ENCODE data around the gene LMTK2. TPM values are rescaled to one million over a fixed set of nuclear protein-coding genes. Genes with fewer than 3 reads are reported as not detected.

Gene LMTK2
- total RNA-seq, 4 donors from 2014 or later, result 22.5 to 31.7 (median 28.4) TPM

- 88% methylated on average over 3 of the region's 3 CpGs for WGBS
- Histone ChIP-seq H3K27ac (replicated peaks in 1 of 4) (no peak overlapping the region), H3K4me3 (no peak overlapping the region), H3K27me3 (peaks cover 0 to 7% (median 0%) of the 10 kb centered on the region in 4 donors), H3K4me1 (no peaks in the 10 kb centered on the region), H3K9me3 (peaks cover 0 to 31% (median 28%) of the 10 kb centered on the region in 4 donors), H3K36me3 (no peaks in the 10 kb centered on the region)
- no peak for DNase-seq (ENCODE audit: extremely low spot score)
- intact Hi-C loops (cut with DNase I), result no loop called here
- TF ChIP-seq, protein P1, sequence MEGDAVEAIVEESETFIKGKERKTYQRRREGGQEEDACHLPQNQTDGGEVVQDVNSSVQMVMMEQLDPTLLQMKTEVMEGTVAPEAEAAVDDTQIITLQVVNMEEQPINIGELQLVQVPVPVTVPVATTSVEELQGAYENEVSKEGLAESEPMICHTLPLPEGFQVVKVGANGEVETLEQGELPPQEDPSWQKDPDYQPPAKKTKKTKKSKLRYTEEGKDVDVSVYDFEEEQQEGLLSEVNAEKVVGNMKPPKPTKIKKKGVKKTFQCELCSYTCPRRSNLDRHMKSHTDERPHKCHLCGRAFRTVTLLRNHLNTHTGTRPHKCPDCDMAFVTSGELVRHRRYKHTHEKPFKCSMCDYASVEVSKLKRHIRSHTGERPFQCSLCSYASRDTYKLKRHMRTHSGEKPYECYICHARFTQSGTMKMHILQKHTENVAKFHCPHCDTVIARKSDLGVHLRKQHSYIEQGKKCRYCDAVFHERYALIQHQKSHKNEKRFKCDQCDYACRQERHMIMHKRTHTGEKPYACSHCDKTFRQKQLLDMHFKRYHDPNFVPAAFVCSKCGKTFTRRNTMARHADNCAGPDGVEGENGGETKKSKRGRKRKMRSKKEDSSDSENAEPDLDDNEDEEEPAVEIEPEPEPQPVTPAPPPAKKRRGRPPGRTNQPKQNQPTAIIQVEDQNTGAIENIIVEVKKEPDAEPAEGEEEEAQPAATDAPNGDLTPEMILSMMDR (IDR thresholded peaks at IDR 0.05), result no peak
These were observed 15.1 kb upstream of the LMTK2 start for GRCh38 chr7:98091523-98091922.

DNA sequence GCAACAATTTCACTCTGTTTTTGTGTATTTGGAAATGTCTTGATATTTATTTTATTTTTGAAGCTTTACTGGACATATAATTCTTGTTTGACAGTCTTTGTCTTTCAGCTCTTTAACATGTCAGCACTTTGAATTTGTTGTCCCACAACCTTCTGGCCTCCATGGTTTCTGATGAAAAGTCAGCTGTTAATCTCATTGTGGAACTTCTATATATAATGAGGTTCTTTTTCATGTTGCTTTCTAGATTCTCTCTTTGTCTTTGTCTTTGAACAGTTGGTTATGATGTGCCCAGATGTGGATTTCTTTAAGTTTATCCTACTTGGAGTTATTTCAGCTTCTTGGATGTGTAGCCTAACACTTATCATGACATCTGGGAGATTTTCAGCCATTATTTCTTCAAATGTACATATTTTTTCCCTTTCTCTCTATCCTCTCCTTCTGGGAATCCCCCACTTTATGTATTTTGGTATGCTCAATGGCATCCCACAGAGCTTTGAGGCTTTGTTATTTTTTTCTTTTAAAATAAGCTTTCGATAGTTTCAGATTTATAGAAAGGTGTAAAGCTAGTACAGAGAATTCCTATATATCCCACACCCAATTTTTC, 9.5 kb upstream of the LMTK2 start:
- no peaks in the 10 kb centered on the region for H3K27me3 ChIP-seq
- no peaks in the 10 kb centered on the region for H3K4me1 ChIP-seq
- H3K4me3 ChIP-seq, result no peak overlapping the region
- intact Hi-C loops (cut with DNase I), result no loop called here
- H3K36me3 ChIP-seq, result no peaks in the 10 kb centered on the region
- TF ChIP-seq, protein P1 (IDR thresholded peaks at IDR 0.05), result no peak
- TF ChIP-seq POLR2AphosphoS5 (IDR thresholded peaks at IDR 0.05) (no peak), EP300 (IDR thresholded peaks at IDR 0.05) (no peak), POLR2A (IDR thresholded peaks at IDR 0.05; ENCODE audit: low read depth) (no peak)
- H3K9me3 ChIP-seq, result peaks cover 0 to 66% (median 40%) of the 10 kb centered on the region in 4 donors
- DNase-seq (ENCODE audit: extremely low spot score), result no peak
- no peak overlapping the region for H3K27ac ChIP-seq (replicated peaks in 1 of 4)
- 90% methylated on average over 1 of the region's 1 CpG for WGBS

GRCh38 chr7:98100088-98100487, 6.6 kb upstream of the LMTK2 start:
- TF ChIP-seq POLR2A (IDR thresholded peaks at IDR 0.05; ENCODE audit: low read depth) (no peak), POLR2AphosphoS5 (IDR thresholded peaks at IDR 0.05) (no peak), EP300 (IDR thresholded peaks at IDR 0.05) (no peak)
- TF ChIP-seq, protein P1 (IDR thresholded peaks at IDR 0.05), result no peak
- H3K36me3 ChIP-seq, result no peaks in the 10 kb centered on the region
- H3K9me3 ChIP-seq, result peaks cover 0 to 50% (median 24%) of the 10 kb centered on the region in 4 donors
- H3K4me3 ChIP-seq, result no peak overlapping the region
- H3K27ac ChIP-seq (replicated peaks in 1 of 4), result no peak overlapping the region
- intact Hi-C loops (cut with DNase I), result no loop called here
- WGBS, result 73% methylated on average over 1 of the region's 1 CpG
- no peak for DNase-seq (ENCODE audit: extremely low spot score)
- no peaks in the 10 kb centered on the region for H3K4me1 ChIP-seq
- H3K27me3 ChIP-seq, result no peaks in the 10 kb centered on the region

GRCh38 chr7:98102170-98102569, 4.5 kb upstream of the LMTK2 start:
- Histone ChIP-seq H3K27me3 (no peaks in the 10 kb centered on the region), H3K27ac (replicated peaks in 1 of 4) (no peak overlapping the region), H3K36me3 (no peaks in the 10 kb centered on the region), H3K4me3 (no peak overlapping the region), H3K9me3 (peaks cover 0 to 33% (median 7%) of the 10 kb centered on the region in 4 donors), H3K4me1 (peaks cover 0 to 5% (median 2%) of the 10 kb centered on the region in 4 donors)
- no peak for DNase-seq (ENCODE audit: extremely low spot score)
- WGBS, result 63% methylated on average over 1 of the region's 1 CpG
- intact Hi-C loops (cut with DNase I), result no loop called here
- TF ChIP-seq POLR2AphosphoS5 (IDR thresholded peaks at IDR 0.05) (no peak), EP300 (IDR thresholded peaks at IDR 0.05) (no peak), POLR2A (IDR thresholded peaks at IDR 0.05; ENCODE audit: low read depth) (no peak)
- TF ChIP-seq, protein P1 (IDR thresholded peaks at IDR 0.05), result no peak
